Measurements from ENCODE around the gene USP31. TPM values are rescaled to one million over a fixed set of nuclear protein-coding genes. Genes with fewer than 3 reads are reported as not detected.

USP31 gene
- total RNA-seq, 4 donors from 2014 or later: 10.0 to 18.2 (median 13.2) TPM

DNA sequence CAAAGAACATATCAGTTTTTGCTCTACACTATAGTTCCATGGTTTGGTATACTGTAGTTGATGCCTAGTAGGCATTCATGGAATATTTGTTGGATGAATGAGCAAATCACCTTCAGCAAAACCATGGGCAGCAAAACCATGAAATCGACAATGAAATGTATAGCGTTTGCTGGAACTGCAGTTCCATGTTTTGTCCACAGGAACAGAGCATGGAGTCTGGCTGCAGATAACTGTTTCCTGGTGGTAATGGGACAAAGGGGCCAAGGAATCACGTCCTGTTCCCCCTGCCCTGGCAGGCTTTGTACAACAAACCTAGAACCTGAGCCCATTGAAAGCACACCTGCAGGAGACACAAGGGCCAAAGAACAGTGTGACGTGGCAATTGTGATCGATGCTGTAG, 101.1 kb downstream of the USP31 start:
- Histone ChIP-seq H3K27me3 (no peaks in the 10 kb centered on the region), H3K4me1 (peaks cover 4 to 6% of the 10 kb centered on the region in 2 donors), H3K36me3 (no peaks in the 10 kb centered on the region), H3K9me3 (no peaks in the 10 kb centered on the region), H3K27ac (no peak overlapping the region), H3K4me3 (replicated peaks in 1 of 3) (no peak overlapping the region)
- 75 to 76% methylated on average over 5 of the region's 5 CpGs for WGBS, 2 donors
- no peak for TF ChIP-seq POLR2A (IDR thresholded peaks at IDR 0.05)
- TF ChIP-seq, protein P1, sequence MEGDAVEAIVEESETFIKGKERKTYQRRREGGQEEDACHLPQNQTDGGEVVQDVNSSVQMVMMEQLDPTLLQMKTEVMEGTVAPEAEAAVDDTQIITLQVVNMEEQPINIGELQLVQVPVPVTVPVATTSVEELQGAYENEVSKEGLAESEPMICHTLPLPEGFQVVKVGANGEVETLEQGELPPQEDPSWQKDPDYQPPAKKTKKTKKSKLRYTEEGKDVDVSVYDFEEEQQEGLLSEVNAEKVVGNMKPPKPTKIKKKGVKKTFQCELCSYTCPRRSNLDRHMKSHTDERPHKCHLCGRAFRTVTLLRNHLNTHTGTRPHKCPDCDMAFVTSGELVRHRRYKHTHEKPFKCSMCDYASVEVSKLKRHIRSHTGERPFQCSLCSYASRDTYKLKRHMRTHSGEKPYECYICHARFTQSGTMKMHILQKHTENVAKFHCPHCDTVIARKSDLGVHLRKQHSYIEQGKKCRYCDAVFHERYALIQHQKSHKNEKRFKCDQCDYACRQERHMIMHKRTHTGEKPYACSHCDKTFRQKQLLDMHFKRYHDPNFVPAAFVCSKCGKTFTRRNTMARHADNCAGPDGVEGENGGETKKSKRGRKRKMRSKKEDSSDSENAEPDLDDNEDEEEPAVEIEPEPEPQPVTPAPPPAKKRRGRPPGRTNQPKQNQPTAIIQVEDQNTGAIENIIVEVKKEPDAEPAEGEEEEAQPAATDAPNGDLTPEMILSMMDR (IDR thresholded peaks at IDR 0.05): no peak
- intact Hi-C loops (cut with DNase I): no loop called here
- no peak for DNase-seq

DNA sequence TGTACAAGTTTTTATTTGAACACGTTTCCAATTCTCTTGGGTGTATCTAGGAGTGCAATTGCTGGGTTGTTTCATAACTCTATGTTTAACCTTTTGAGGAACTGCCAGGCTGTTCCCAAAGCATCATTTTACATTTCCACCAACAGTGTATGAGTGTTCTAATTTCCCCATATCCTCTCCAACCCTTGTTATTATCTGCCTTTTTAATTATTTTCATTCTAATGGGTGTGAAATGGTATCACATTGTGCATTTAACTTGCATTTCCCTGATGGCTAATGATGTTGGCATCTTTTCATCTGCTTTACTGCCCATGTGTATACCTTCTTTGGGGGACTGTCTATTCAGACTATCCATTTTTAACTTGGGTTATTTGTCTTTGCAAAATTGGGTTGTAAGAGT, 104.2 kb downstream of the USP31 start:
- Histone ChIP-seq H3K27me3 (no peaks in the 10 kb centered on the region), H3K4me1 (no peaks in the 10 kb centered on the region), H3K4me3 (replicated peaks in 1 of 3) (no peak overlapping the region), H3K36me3 (no peaks in the 10 kb centered on the region), H3K27ac (no peak overlapping the region), H3K9me3 (no peaks in the 10 kb centered on the region)
- 53 to 70% methylated on average over 1 of the region's 1 CpG for WGBS, 2 donors
- TF ChIP-seq POLR2A (IDR thresholded peaks at IDR 0.05): no peak
- TF ChIP-seq, protein P1 (IDR thresholded peaks at IDR 0.05): no peak
- no peak for DNase-seq
- intact Hi-C loops (cut with DNase I): no loop called here

DNA sequence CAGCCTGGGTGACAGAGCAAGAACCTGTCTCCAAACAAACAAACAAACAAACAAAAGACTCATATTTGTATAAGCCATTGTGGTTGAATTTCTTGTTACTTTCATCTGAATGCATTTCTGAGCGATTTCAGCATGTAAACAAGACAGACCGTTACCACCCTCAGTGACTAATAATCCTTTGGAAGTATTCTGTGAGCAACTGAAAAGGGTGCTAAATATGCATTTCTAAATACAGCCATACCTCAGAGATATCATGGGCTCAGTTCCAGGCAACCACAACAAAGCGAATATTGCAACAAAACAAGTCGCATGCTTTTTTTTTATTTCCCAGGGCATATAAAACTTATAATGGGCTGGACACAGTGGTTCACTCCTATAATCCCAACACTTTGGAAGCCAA, 109.0 kb downstream of the USP31 start:
- DNase-seq: no peak
- intact Hi-C loops (cut with DNase I): no loop called here
- WGBS, 2 donors: 81 to 91% methylated on average over 4 of the region's 4 CpGs
- no peak overlapping the region for H3K4me3 ChIP-seq (replicated peaks in 1 of 3)
- no peak overlapping the region for H3K27ac ChIP-seq
- no peaks in the 10 kb centered on the region for H3K9me3 ChIP-seq
- no peaks in the 10 kb centered on the region for H3K27me3 ChIP-seq
- no peaks in the 10 kb centered on the region for H3K4me1 ChIP-seq
- no peak for TF ChIP-seq POLR2A (IDR thresholded peaks at IDR 0.05)
- TF ChIP-seq, protein P1 (IDR thresholded peaks at IDR 0.05): no peak
- H3K36me3 ChIP-seq: no peaks in the 10 kb centered on the region

DNA sequence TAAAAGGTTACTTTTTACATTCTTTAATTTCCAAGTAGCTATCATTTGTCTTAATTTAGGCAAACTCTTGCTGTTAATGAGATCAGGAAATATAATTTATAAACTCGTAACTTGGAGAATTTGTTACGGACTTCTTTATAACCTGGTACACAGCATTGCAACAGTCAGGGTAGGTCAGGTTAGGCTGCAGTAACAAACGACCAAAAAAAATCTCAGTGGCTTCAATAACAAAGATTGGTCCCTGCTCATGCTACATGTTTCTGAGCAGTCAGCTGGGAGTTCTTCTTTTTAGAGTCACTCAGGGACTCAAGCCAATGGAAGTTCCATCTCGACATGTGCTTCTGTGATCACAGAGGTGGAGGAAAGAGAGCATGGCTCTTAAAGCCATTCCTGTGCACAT, 110.1 kb downstream of the USP31 start:
- no peak for TF ChIP-seq POLR2A (IDR thresholded peaks at IDR 0.05)
- TF ChIP-seq, protein P1 (IDR thresholded peaks at IDR 0.05): no peak
- 75 to 77% methylated on average over 4 of the region's 4 CpGs for WGBS, 2 donors

DNA sequence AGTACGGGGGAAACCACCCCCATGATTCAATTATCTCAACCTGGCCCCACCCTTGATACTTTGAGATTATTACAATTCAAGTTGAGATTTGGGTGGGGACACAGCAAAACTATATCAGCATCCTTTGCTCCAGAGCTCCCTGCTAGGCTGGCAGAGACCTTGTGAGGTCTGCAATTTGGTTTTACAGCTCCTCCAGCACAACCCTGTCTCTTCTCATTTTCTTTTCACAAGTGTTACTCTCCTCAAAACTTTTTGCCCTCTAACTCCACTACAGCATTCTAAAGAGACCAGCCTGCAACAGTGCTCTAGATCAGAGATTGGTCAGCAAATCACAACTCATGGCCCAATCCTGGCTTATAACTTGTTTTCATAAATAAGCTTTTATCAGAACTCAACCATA, 114.0 kb downstream of the USP31 start:
- H3K36me3 ChIP-seq: no peaks in the 10 kb centered on the region
- no peak overlapping the region for H3K27ac ChIP-seq
- H3K4me1 ChIP-seq: no peaks in the 10 kb centered on the region
- no peaks in the 10 kb centered on the region for H3K27me3 ChIP-seq
- no peaks in the 10 kb centered on the region for H3K9me3 ChIP-seq
- no peak overlapping the region for H3K4me3 ChIP-seq (replicated peaks in 1 of 3)
- WGBS, 2 donors: 27 to 43% methylated on average over 1 of the region's 1 CpG
- DNase-seq: no peak
- TF ChIP-seq, protein P1 (IDR thresholded peaks at IDR 0.05): no peak
- TF ChIP-seq POLR2A (IDR thresholded peaks at IDR 0.05): no peak
- intact Hi-C loops (cut with DNase I): no loop called here

More for the DNA sequence above, 110.1 kb downstream of the USP31 start:
- Histone ChIP-seq H3K4me3 (replicated peaks in 1 of 3) (no peak overlapping the region), H3K9me3 (no peaks in the 10 kb centered on the region), H3K27ac (no peak overlapping the region), H3K36me3 (no peaks in the 10 kb centered on the region), H3K27me3 (no peaks in the 10 kb centered on the region), H3K4me1 (no peaks in the 10 kb centered on the region)
- intact Hi-C loops (cut with DNase I): no loop called here
- no peak for DNase-seq

Measured in thyroid gland (tissue), 4 donors.